Psoas muscle (tissue), 8 donors: ENCODE results near the gene JAM3. TPM values are rescaled to one million over a fixed set of nuclear protein-coding genes. Genes with fewer than 3 reads are reported as not detected.

Experiments
- ATAC-seq, 4 donors: fragments of 200-7000 bp; cut with Tn5 transposase; one replicate each; pipeline ENCODE4 v1.9.1; 2020; ENCODE audit warnings: moderate library complexity in 3 of 4, mild to moderate bottlenecking in 2 of 4
- DNase-seq, 2 donors: peaks; one replicate each; pipeline ENCODE4 v3.0.0-alpha.2; 2020
- H3K27ac ChIP-seq: fragments of 200-600 bp; one replicate; pipeline ENCODE4 v1.8.0; 2022
- H3K27me3 ChIP-seq, 3 donors: fragments of 200-600 bp in 1 of 3; one replicate each; pipeline versions ENCODE4 v1.6.1 to v1.8.0; 2013 to 2022; ENCODE audit warnings: low read length in 2 of 3, mild to moderate bottlenecking in 2 of 3, moderate library complexity in 1 of 3; ENCODE audit not compliant: insufficient read depth in 3 of 3
- H3K36me3 ChIP-seq, 2 donors: fragments of 200-600 bp in 1 of 2; one replicate each; pipeline versions ENCODE4 v1.6.1 to v1.8.0; 2013 to 2022; ENCODE audit warnings: low read depth in 1 of 2, mild to moderate bottlenecking in 1 of 2, moderate library complexity in 1 of 2; ENCODE audit not compliant: insufficient read depth in 1 of 2
- H3K4me1 ChIP-seq: fragments of 200-600 bp; one replicate; pipeline ENCODE4 v1.8.0; 2022
- H3K4me3 ChIP-seq: fragments of 200-600 bp; one replicate; pipeline ENCODE4 v1.8.0; 2022; ENCODE audit warnings: mild to moderate bottlenecking
- H3K9me3 ChIP-seq: fragments of 200-600 bp; one replicate; pipeline ENCODE4 v1.8.0; 2022
- CTCF ChIP-seq: fragments of 200-600 bp; IDR thresholded peaks from one replicate; pipeline ENCODE4 v1.8.0; 2022; ENCODE audit warnings: antibody characterized with exemption
- WGBS, 3 donors: extraction: QIAGEN DNeasy Blood & Tissue Kit; methylation state at CpG; one replicate each; pipeline versions ENCODE4 v1.1.6 to v1.1.7; 2013; 5-methylcytosine and 5-hydroxymethylcytosine counted together
- intact Hi-C, 2 donors: fragments of 100-400 bp; cut with DNase I; formaldehyde crosslinking; loops; one replicate each; pipeline versions ENCODE4 v1.11.0 to v1.14.2; 2022
- polyA plus RNA-seq, 3 donors: library from polyadenylated mRNA; stranded (reverse); fragments of 200-250 nt; gene quantifications; one replicate each; pipeline ENCODE4 v1.2.3, GENCODE V29; 2013
- total RNA-seq, 4 donors: library from RNA; stranded (reverse); fragmentation: NEBNext Ultra II Directional in 2 of 4; extraction: Animal tissue kit (Norgen Biotek cat#: 25700) in 2 of 4; gene quantifications; one replicate each; pipeline versions ENCODE4 v1.2.1 to v1.2.4, GENCODE V29; 2021 to 2023
- donor health status: healthy with polysubstance abuse.
- donor health status: DM: no; HTN: no; CAD: no; lungs with moderate emphysema.
- donor health status: Bipolar disorder and iron deficiency.
- donor health status: healthy.
- donor health status: DM: yes; HTN: yes; CAD: no.
- donor health status: DM: no; HTN: no; CAD: no.
- donor health status: DM: no; HTN: no; CAD: no.
- donor health status: DM: yes; HTN: yes; CAD: no.

JAM3 gene
- total and polyA plus RNA-seq, 7 donors = 2.4 to 12.7 (median 5.8) TPM

GRCh38 chr11:134170177-134170918, 101.5 kb downstream of the JAM3 start:
- ATAC-seq (no peak), DNase-seq (no peak)
- Histone ChIP-seq H3K36me3 (peaks cover 0 to 50% of the 10 kb centered on the region in 2 donors), H3K27me3 (no peaks in the 10 kb centered on the region), H3K4me1 (no peaks in the 10 kb centered on the region), H3K4me3 (no peak overlapping the region), H3K9me3 (no peaks in the 10 kb centered on the region), H3K27ac (no peak overlapping the region)
- intact Hi-C loops = no loop called here
- 94 to 98% (median 95%) methylated on average over 6 of the region's 6 CpGs for WGBS, 3 donors
- no peak for TF ChIP-seq CTCF

- Histone ChIP-seq H3K27ac (no peak overlapping the region), H3K9me3 (no peaks in the 10 kb centered on the region), H3K4me1 (no peaks in the 10 kb centered on the region), H3K27me3 (no peaks in the 10 kb centered on the region), H3K4me3 (no peak overlapping the region), H3K36me3 (peaks cover 0 to 56% of the 10 kb centered on the region in 2 donors)
- no peak for TF ChIP-seq CTCF
- intact Hi-C loops = no loop called here
- DNase-seq = no peak
- ATAC-seq = no peak
- WGBS, 3 donors = 96 to 97% (median 97%) methylated on average over 5 of the region's 5 CpGs
These were observed 102.0 kb downstream of the JAM3 start for GRCh38 chr11:134170919-134171281.

DNA sequence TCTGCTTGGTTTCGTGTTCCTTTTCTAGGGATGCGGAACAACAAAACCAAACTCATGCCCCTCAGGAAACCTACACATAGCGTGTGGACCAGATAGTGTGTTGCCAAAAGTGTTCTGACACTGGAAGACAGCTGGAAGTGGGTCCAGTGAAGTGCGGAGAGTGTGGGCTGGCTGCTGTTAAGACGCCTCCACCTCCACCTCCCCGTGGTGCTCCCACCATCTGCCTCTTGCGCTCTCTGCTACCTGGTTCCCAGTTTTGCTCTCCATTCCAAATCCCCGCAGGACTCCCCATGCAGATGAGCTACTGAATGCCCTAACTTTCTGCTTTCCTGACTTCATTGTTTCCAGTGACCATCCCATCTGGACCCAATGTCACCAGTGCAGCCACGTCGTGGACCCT, 103.1 kb downstream of the JAM3 start:
- WGBS, 3 donors = 96 to 98% (median 97%) methylated on average over 10 of the region's 10 CpGs
- Histone ChIP-seq H3K36me3 (peaks cover 4 to 66% of the 10 kb centered on the region in 2 donors), H3K27ac (no peak overlapping the region), H3K4me1 (no peaks in the 10 kb centered on the region), H3K4me3 (no peak overlapping the region), H3K27me3 (no peaks in the 10 kb centered on the region), H3K9me3 (no peaks in the 10 kb centered on the region)
- no peak for DNase-seq
- no peak for TF ChIP-seq CTCF
- intact Hi-C loops = no loop called here
- no peak for ATAC-seq

DNA sequence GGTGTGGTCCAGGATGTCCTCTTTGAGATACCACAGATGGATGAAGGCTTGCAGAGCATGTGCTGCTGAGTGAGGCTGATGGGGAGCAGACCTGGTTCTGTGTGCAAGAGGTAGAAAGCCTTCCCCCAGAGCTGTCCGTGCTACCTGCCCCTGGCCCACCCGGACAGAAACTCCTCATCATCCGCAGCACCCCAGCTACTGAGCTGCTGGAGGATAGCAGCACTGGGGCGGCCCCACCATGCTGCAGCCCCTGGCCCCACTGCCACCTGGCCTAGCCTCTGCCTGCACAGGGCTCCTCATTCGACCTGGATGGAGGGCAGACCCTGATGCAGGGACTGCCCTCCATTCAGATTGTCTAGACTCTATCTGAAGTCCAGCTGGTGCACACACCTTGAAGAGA, 104.4 kb downstream of the JAM3 start:
- no peaks in the 10 kb centered on the region for H3K9me3 ChIP-seq
- DNase-seq = no peak
- no peak overlapping the region for H3K4me3 ChIP-seq
- intact Hi-C loops = no loop called here
- no peak for TF ChIP-seq CTCF
- no peaks in the 10 kb centered on the region for H3K27me3 ChIP-seq
- H3K27ac ChIP-seq = no peak overlapping the region
- H3K4me1 ChIP-seq = no peaks in the 10 kb centered on the region
- no peak for ATAC-seq
- H3K36me3 ChIP-seq = peaks cover 4 to 74% of the 10 kb centered on the region in 2 donors
- WGBS, 3 donors = 95 to 100% (median 98%) methylated on average over 4 to 5 of the region's 5 CpGs

GRCh38 chr11:134176284-134176683, 107.4 kb downstream of the JAM3 start:
- TF ChIP-seq CTCF = no peak
- intact Hi-C loops = no loop called here
- ATAC-seq (no peak), DNase-seq (no peak)
- H3K4me3 ChIP-seq = no peak overlapping the region
- WGBS, 3 donors = 93 to 96% (median 95%) methylated on average over 13 of the region's 13 CpGs
- peaks cover 4 to 82% of the 10 kb centered on the region in 2 donors for H3K36me3 ChIP-seq
- no peak overlapping the region for H3K27ac ChIP-seq
- no peaks in the 10 kb centered on the region for H3K9me3 ChIP-seq
- no peaks in the 10 kb centered on the region for H3K27me3 ChIP-seq
- H3K4me1 ChIP-seq = no peaks in the 10 kb centered on the region
